Coronary artery (tissue), 2 donors: ENCODE results near the gene VGF.

Experiments used
- DNase-seq: peaks from one replicate; pipeline ENCODE4 v3.0.0-alpha.2; 2017; ENCODE audit warnings: low spot score
- H3K27ac ChIP-seq, 2 donors: fragments of 200-600 bp; sonication (generic); one replicate each; pipeline ENCODE4 v1.5.1; 2016 to 2019
- H3K4me3 ChIP-seq: fragments of 200-600 bp; sonication (generic); 2 replicates; pipeline ENCODE4 v1.5.1; 2016; ENCODE audit warnings: mild to moderate bottlenecking, moderate library complexity
- TF ChIP-seq, protein P1 (sequence below): fragments of 200-600 bp; sonication (generic); IDR thresholded peaks from one replicate; pipeline ENCODE4 v1.5.1; 2019; ENCODE audit warnings: antibody characterized with exemption

VGF gene

GRCh38 chr7:101172854-101173751, 7.7 kb upstream of the VGF start:
- H3K4me3 ChIP-seq: peak overlapping the region; percentile 61
- TF ChIP-seq, protein P1, sequence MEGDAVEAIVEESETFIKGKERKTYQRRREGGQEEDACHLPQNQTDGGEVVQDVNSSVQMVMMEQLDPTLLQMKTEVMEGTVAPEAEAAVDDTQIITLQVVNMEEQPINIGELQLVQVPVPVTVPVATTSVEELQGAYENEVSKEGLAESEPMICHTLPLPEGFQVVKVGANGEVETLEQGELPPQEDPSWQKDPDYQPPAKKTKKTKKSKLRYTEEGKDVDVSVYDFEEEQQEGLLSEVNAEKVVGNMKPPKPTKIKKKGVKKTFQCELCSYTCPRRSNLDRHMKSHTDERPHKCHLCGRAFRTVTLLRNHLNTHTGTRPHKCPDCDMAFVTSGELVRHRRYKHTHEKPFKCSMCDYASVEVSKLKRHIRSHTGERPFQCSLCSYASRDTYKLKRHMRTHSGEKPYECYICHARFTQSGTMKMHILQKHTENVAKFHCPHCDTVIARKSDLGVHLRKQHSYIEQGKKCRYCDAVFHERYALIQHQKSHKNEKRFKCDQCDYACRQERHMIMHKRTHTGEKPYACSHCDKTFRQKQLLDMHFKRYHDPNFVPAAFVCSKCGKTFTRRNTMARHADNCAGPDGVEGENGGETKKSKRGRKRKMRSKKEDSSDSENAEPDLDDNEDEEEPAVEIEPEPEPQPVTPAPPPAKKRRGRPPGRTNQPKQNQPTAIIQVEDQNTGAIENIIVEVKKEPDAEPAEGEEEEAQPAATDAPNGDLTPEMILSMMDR: no peak

GRCh38 chr7:101172005-101172853, 6.9 kb upstream of the VGF start:
- peak overlapping the region; percentile 61 for H3K4me3 ChIP-seq
- H3K27ac ChIP-seq: no peak overlapping the region
- no peak for DNase-seq
- TF ChIP-seq, protein P1: no peak

More at GRCh38 chr7:101172854-101173751, 7.7 kb upstream of the VGF start:
- DNase-seq: no peak
- no peak overlapping the region for H3K27ac ChIP-seq

GRCh38 chr7:101171442-101171837, 6.1 kb upstream of the VGF start:
- TF ChIP-seq, protein P1: no peak
- no peak overlapping the region for H3K27ac ChIP-seq
- no peak for DNase-seq
- H3K4me3 ChIP-seq: no peak overlapping the region

DNA sequence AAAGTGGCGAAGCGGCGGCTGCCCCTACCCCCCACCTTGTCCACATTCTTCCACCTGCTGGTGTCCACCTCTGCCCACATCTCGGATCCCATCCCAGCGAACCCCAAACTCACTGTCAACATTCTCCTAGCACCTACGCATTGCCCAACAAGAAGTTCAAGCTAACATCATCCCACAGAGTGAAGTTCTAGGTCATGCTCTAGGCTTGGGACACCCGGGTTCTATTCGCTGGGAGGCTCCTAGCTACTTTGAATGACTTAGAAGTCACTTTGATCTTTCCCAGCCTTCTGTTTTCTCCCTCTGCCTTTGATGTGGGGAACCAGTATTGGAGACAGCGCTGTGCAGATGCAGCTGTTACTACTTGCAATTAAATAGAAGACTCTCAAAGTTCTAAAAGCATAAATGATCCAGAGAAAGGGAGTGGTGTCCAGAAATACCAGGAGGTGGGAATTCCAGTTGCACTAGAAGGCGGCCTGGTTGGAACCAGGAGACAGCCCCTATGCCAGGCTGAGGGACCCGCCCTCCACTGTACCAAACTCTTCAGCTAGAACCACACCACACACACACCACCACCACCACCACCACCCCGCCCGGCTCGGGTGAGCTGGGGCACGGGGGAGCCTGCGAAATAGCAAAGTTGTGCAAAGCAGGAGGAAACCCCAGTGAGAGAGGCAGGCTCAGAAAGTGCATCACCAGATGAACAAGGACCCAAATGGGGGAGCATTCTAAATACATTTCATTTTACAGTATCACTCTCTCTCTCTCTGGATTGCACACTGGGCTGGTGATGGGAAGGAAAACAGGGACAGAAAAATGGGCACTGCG, 5.5 kb upstream of the VGF start:
- DNase-seq: no peak
- no peak overlapping the region for H3K4me3 ChIP-seq
- H3K27ac ChIP-seq: no peak overlapping the region
- TF ChIP-seq, protein P1: no peak

DNA sequence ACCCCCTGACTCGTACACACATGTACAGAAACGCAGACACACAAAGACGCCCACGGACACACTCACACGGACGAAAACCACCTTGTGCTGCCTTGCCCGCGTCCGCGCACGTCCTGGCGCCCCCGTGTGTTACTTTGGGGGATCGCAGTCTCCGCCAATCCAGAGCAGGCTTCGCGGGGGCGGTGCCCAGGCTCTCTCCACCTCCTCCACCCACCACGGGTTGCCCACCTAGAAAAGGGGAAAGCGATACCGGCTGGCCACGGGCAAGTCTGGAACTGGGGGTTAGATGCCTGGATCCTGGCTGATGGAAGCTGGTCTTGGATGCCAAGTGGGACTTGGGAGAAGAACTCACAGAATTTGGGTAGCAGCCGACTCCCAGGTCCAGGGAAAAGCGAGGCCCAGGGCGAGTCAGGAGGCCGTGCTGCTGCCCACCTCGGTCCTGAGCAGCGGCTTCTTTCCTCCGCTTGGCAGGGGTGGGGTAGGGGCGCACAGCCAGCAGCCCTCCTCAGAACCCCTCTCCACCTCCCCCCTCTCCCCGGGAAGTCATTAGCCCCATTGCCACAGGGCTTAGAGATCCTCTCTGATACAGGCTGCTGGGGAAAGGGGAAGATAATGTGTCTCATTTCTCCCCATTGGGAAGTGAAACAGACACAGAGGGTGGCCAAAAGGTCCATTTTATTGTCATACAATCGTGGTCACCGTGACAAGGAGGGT, 4.6 kb upstream of the VGF start:
- H3K27ac ChIP-seq: no peak overlapping the region
- no peak overlapping the region for H3K4me3 ChIP-seq
- DNase-seq: peak; percentile 78
- TF ChIP-seq, protein P1: peak; percentile 91
